HCT116 (cell line): ENCODE data around the gene CDRT15. TPM values are rescaled to one million over a fixed set of nuclear protein-coding genes. Genes with fewer than 3 reads are reported as not detected.

Experiments used
- ATAC-seq: fragments of 200-7000 bp; cut with Tn5 transposase; 2 replicates; pipeline ENCODE4 v1.9.1; 2020; ENCODE audit warnings: mild to moderate bottlenecking, moderate library complexity
- BruUV-seq: library from RNA; stranded (reverse); fragments of 400-500 nt; replicated peaks from 2 replicates; lab custom pipeline; 2021; lab: Mats Ljungman, UMichigan
- CTCF ChIA-PET: fragments of 300-600 bp; sonication (Branson Sonifier 250); formaldehyde crosslinking; loops from one replicate; lab custom pipeline; 2021; ENCODE audit warnings: antibody characterized with exemption; lab: Charles Lee
- POLR2A ChIA-PET: fragments of 300-600, 350-600 bp; sonication (Branson Sonifier 250); formaldehyde crosslinking; loops from one replicate; lab custom pipeline; 2021; ENCODE audit warnings: antibody characterized with exemption; lab: Charles Lee
- RAD21 ChIA-PET, 2 experiments: fragments of 300-600 bp; sonication (Branson Sonifier 250); formaldehyde crosslinking; loops; one replicate each; lab custom pipeline; 2023; ENCODE audit warnings: low total read pairs in 2 of 2; ENCODE audit not compliant: uncharacterized antibody in 2 of 2, unreplicated experiment in 2 of 2, low non-redundant PET in 1 of 2; lab: Charles Lee
- DNase-seq: peaks from one replicate; pipeline ENCODE4 v3.0.0-alpha.2; 2010; ENCODE audit warnings: low read depth, low spot score
- H2AFZ ChIP-seq: fragments of 200-600 bp; shearing (Covaris generic), sonication (generic); 2 replicates; pipeline ENCODE4 v1.6.1; 2017; ENCODE audit warnings: low read depth, mixed run types, mixed read lengths, antibody characterized with exemption, low read length; ENCODE audit not compliant: poor library complexity, severe bottlenecking
- H3K27ac ChIP-seq: 2 replicates; pipeline ENCODE4 v1.5.1; 2012; ENCODE audit warnings: low read depth, low read length
- H3K27me3 ChIP-seq: fragments of 200-600 bp; sonication (generic); 2 replicates; pipeline ENCODE4 v1.6.1; 2016; ENCODE audit warnings: mixed run types, low read length, mixed read lengths; ENCODE audit not compliant: insufficient read depth
- H3K36me3 ChIP-seq, 2 experiments: fragments of 200-500 bp in 1 of 2; fragments of 200-600 bp in 1 of 2; sonication (Bioruptor generic) in 1 of 2; sonication (generic) in 1 of 2; 2 replicates each; pipeline versions ENCODE4 v1.5.1 to v1.6.1; 2014 to 2016; ENCODE audit warnings: low read length in 2 of 2, inconsistent platforms in 1 of 2, mixed read lengths in 1 of 2, mixed run types in 1 of 2; ENCODE audit not compliant: insufficient read depth in 2 of 2, control insufficient read depth in 1 of 2
- H3K4me1 ChIP-seq, 2 experiments: fragments of 200-600 bp in 1 of 2; sonication (generic) in 1 of 2; 2 replicates each; pipeline versions ENCODE4 v1.5.1 to v1.6.1; 2012 to 2017; ENCODE audit warnings: low read length in 2 of 2, inconsistent platforms in 1 of 2, mild to moderate bottlenecking in 1 of 2, mixed read lengths in 1 of 2, mixed run types in 1 of 2, moderate library complexity in 1 of 2; ENCODE audit not compliant: insufficient read depth in 2 of 2, control insufficient read depth in 1 of 2
- H3K4me2 ChIP-seq: fragments of 200-600 bp; sonication (generic); 2 replicates; pipeline ENCODE4 v1.6.1; 2017; ENCODE audit warnings: mixed run types, low read length, mixed read lengths
- H3K4me3 ChIP-seq, 2 experiments: fragments of 200-600 bp in 1 of 2; sonication (generic) in 1 of 2; replicated peaks in 1 of 2; 2 replicates each; pipeline ENCODE4 v1.5.1; 2011 to 2016; ENCODE audit warnings: low read length in 2 of 2, control low read depth in 1 of 2, low read depth in 1 of 2, mild to moderate bottlenecking in 1 of 2, mixed read lengths in 1 of 2, mixed run types in 1 of 2
- H3K79me2 ChIP-seq: fragments of 200-600 bp; sonication (generic); 2 replicates; pipeline ENCODE4 v1.6.1; 2017; ENCODE audit warnings: mild to moderate bottlenecking, mixed run types, low read length, moderate library complexity, mixed read lengths; ENCODE audit not compliant: insufficient read depth
- H3K9ac ChIP-seq: fragments of 200-600 bp; sonication (generic); 2 replicates; pipeline ENCODE4 v1.6.1; 2016; ENCODE audit warnings: low read length, mixed read lengths
- H3K9me2 ChIP-seq: fragments of 200-600 bp; sonication (generic), shearing (Covaris generic); 2 replicates; pipeline ENCODE4 v1.6.1; 2017; ENCODE audit warnings: mixed run types, mild to moderate bottlenecking, moderate library complexity; ENCODE audit not compliant: insufficient read depth
- H3K9me3 ChIP-seq, 2 experiments: fragments of 200-500 bp in 1 of 2; fragments of 200-600 bp in 1 of 2; sonication (Bioruptor generic) in 1 of 2; sonication (generic) in 1 of 2; 2 replicates each; pipeline ENCODE4 v1.6.1; 2014 to 2017; ENCODE audit warnings: low read length in 2 of 2, mixed read lengths in 2 of 2, inconsistent platforms in 1 of 2, low read depth in 1 of 2, mild to moderate bottlenecking in 1 of 2, mixed run types in 1 of 2, moderate library complexity in 1 of 2; ENCODE audit not compliant: control insufficient read depth in 1 of 2, insufficient read depth in 1 of 2
- H4K20me1 ChIP-seq: fragments of 200-600 bp; sonication (generic), shearing (Covaris generic); 2 replicates; pipeline ENCODE4 v1.6.1; 2017; ENCODE audit warnings: mixed run types, mild to moderate bottlenecking, moderate library complexity; ENCODE audit not compliant: insufficient read depth
- ATF3 ChIP-seq: IDR thresholded peaks from 2 replicates; pipeline ENCODE4 v1.6.1; 2012
- CBX3 ChIP-seq: IDR thresholded peaks from 2 replicates; pipeline ENCODE4 v1.6.1; 2012; ENCODE audit warnings: low read depth
- EGR1 ChIP-seq: IDR thresholded peaks from 2 replicates; pipeline ENCODE4 v1.6.1; 2012; ENCODE audit warnings: low read depth
- EZH2 ChIP-seq: fragments of 200-600 bp; sonication (generic); IDR thresholded peaks from 2 replicates; pipeline ENCODE4 v1.6.1; 2017; ENCODE audit warnings: antibody characterized with exemption, mixed run types
- JUND ChIP-seq: IDR thresholded peaks from 2 replicates; pipeline ENCODE4 v1.6.1; 2012
- MAX ChIP-seq: IDR thresholded peaks from 2 replicates; pipeline ENCODE4 v1.6.1; 2012
- POLR2A ChIP-seq: IDR thresholded peaks from 2 replicates; pipeline ENCODE4 v1.7.0; 2011; ENCODE audit warnings: borderline replicate concordance; ENCODE audit not compliant: insufficient read depth, insufficient read length; ENCODE audit errors: extremely low read depth
- POLR2AphosphoS5 ChIP-seq: IDR thresholded peaks from 2 replicates; pipeline ENCODE4 v1.6.1; 2011; ENCODE audit warnings: mild to moderate bottlenecking, low read depth, low read length, moderate library complexity
- RAD21 ChIP-seq: IDR thresholded peaks from 2 replicates; pipeline ENCODE4 v1.6.1; 2012; ENCODE audit warnings: low read depth, mild to moderate bottlenecking
- SP1 ChIP-seq: IDR thresholded peaks from 2 replicates; pipeline ENCODE4 v1.6.1; 2012; ENCODE audit warnings: low read depth
- SRF ChIP-seq: IDR thresholded peaks from 2 replicates; pipeline ENCODE4 v1.6.1; 2012; ENCODE audit warnings: low read depth
- YY1 ChIP-seq: IDR thresholded peaks from 2 replicates; pipeline ENCODE4 v1.6.1; 2011; ENCODE audit warnings: low read length, low read depth, moderate library complexity, mild to moderate bottlenecking; ENCODE audit not compliant: insufficient replicate concordance; ENCODE audit errors: extremely low read depth
- ZBTB33 ChIP-seq: IDR thresholded peaks from 2 replicates; pipeline ENCODE4 v1.6.1; 2011; ENCODE audit warnings: mild to moderate bottlenecking, low read length, moderate library complexity; ENCODE audit not compliant: insufficient replicate concordance; ENCODE audit errors: extremely low read depth
- ZFX ChIP-seq: fragments of 450-650 bp; IDR thresholded peaks from 2 replicates; pipeline ENCODE4 v1.6.1; 2017
- ZNF274 ChIP-seq: fragments of 200-500 bp; sonication (Bioruptor generic); IDR thresholded peaks from 2 replicates; pipeline ENCODE4 v1.6.1; 2014; ENCODE audit warnings: mild to moderate bottlenecking, low read depth, low read length, inconsistent platforms
- intact Hi-C: fragments of 100-400 bp; cut with micrococcal nuclease; formaldehyde crosslinking; loops from 2 replicates; pipeline ENCODE4 v1.10.0; 2022
- total RNA-seq: library from RNA; stranded (reverse); gene quantifications from one replicate; pipeline ENCODE4 v1.2.1, GENCODE V29; 2021; ENCODE audit not compliant: unreplicated experiment

Gene CDRT15
- total RNA-seq, 1 experiment from 2014 or later: not detected

GRCh38 chr17:14228903-14229302 is 7.8 kb downstream of the CDRT15 start:
- Histone ChIP-seq H3K27ac (no peak overlapping the region), H3K9me2 (no peaks in the 10 kb centered on the region), H3K27me3 (no peaks in the 10 kb centered on the region), H3K4me3 (no peak overlapping the region), H4K20me1 (no peaks in the 10 kb centered on the region), H3K4me1 (no peaks in the 10 kb centered on the region), H3K9me3 (no peaks in the 10 kb centered on the region), H3K9ac (no peak overlapping the region), H3K79me2 (no peaks in the 10 kb centered on the region), H3K4me2 (no peak overlapping the region), H3K36me3 (no peaks in the 10 kb centered on the region), H2AFZ (no peak overlapping the region)
- ChIA-PET POLR2A (no interaction called here), CTCF (no interaction called here), RAD21 (no interaction called here)
- TF ChIP-seq POLR2AphosphoS5 (no peak), EZH2 (no peak), POLR2A (no peak), ZNF274 (no peak), MAX (no peak), SP1 (no peak), EGR1 (no peak), ZFX (no peak), JUND (no peak), CBX3 (no peak), RAD21 (no peak), SRF (no peak), ATF3 (no peak), YY1 (no peak), ZBTB33 (no peak)
- BruUV-seq: no TSS peak
- DNase-seq: no peak
- no peak for ATAC-seq
- intact Hi-C loops: no loop called here
